ENCODE measurements around the gene FOXL2. TPM values are rescaled to one million over a fixed set of nuclear protein-coding genes. Genes with fewer than 3 reads are reported as not detected.

FOXL2 gene
- total RNA-seq, 1 experiment from 2014 or later = 12.7 TPM

- BruUV-seq (replicated peaks) = no TSS peak
- intact Hi-C loops (cut with micrococcal nuclease; ENCODE audit: unreplicated experiment) = no loop called here
- no peaks in the 10 kb centered on the region for H3K4me1 ChIP-seq (ENCODE audit: control insufficient read depth, insufficient read depth, low read length)
- no peak for DNase-seq (ENCODE audit: low read depth, low spot score)
- ATAC-seq = no peak
- ChIA-PET POLR2A (no interaction called here), CTCF (interaction anchor here (1.2 kb wide), 1 partner anchor 49 kb away, joined by 6 read pairs; no protein-coding TSS in a partner anchor)
- no peaks in the 10 kb centered on the region for H3K36me3 ChIP-seq (ENCODE audit: control insufficient read depth, insufficient read depth, low read length)
- in situ Hi-C loops (cut with HindIII; ENCODE audit: low pct_unique_long_range_greater_than_20kb, low sequenced_read_pairs) = no loop called here
- TF ChIP-seq CTCF (IDR thresholded peaks at IDR 0.05) = no peak
- no peak for TF ChIP-seq POLR2AphosphoS5 (IDR thresholded peaks at IDR 0.05; ENCODE audit: low read depth, low read length)
- TF ChIP-seq REST (IDR thresholded peaks at IDR 0.05; ENCODE audit: insufficient read depth in 1 of 2, low read depth in 2 of 2, low read length in 1 of 2) = no peak
- TF ChIP-seq TCF7L2 (IDR thresholded peaks at IDR 0.05; ENCODE audit: low read depth, low read length) = no peak
- no peak for TF ChIP-seq SIN3A (IDR thresholded peaks at IDR 0.05; ENCODE audit: borderline replicate concordance, insufficient read depth, low read depth, low read length)
- H3K27ac ChIP-seq (ENCODE audit: low read length) = no peak overlapping the region
- H3K4me3 ChIP-seq (ENCODE audit: low read depth in 2 of 2, low read length in 2 of 2) = no peak overlapping the region
- H3K9me3 ChIP-seq (ENCODE audit: control insufficient read depth, insufficient read depth, low read depth, low read length) = no peaks in the 10 kb centered on the region
- no peaks in the 10 kb centered on the region for H3K27me3 ChIP-seq (ENCODE audit: control insufficient read depth, insufficient read depth, low read length)
These were observed 26.0 kb upstream of the FOXL2 start for GRCh38 chr3:138972941-138973340.

- ChIA-PET CTCF (interaction anchor here (1.2 kb wide), 1 partner anchor 48 kb away, joined by 6 read pairs; no protein-coding TSS in a partner anchor), POLR2A (interaction anchor here (0.7 kb wide), 1 partner anchor 15 kb away, joined by 3 read pairs; no protein-coding TSS in a partner anchor)
- H3K27me3 ChIP-seq (ENCODE audit: control insufficient read depth, insufficient read depth, low read length) = no peaks in the 10 kb centered on the region
- no peak overlapping the region for H3K4me3 ChIP-seq (ENCODE audit: low read depth in 2 of 2, low read length in 2 of 2)
- no peak for TF ChIP-seq SIN3A (IDR thresholded peaks at IDR 0.05; ENCODE audit: borderline replicate concordance, insufficient read depth, low read depth, low read length)
- no peak for TF ChIP-seq TCF7L2 (IDR thresholded peaks at IDR 0.05; ENCODE audit: low read depth, low read length)
- TF ChIP-seq CTCF (IDR thresholded peaks at IDR 0.05) = no peak
- TF ChIP-seq POLR2AphosphoS5 (IDR thresholded peaks at IDR 0.05; ENCODE audit: low read depth, low read length) = no peak
- TF ChIP-seq REST (IDR thresholded peaks at IDR 0.05; ENCODE audit: insufficient read depth in 1 of 2, low read depth in 2 of 2, low read length in 1 of 2) = no peak
- BruUV-seq (replicated peaks) = no TSS peak
- no peaks in the 10 kb centered on the region for H3K4me1 ChIP-seq (ENCODE audit: control insufficient read depth, insufficient read depth, low read length)
- no peaks in the 10 kb centered on the region for H3K9me3 ChIP-seq (ENCODE audit: control insufficient read depth, insufficient read depth, low read depth, low read length)
- no peak for DNase-seq (ENCODE audit: low read depth, low spot score)
- H3K27ac ChIP-seq (ENCODE audit: low read length) = no peak overlapping the region
- ATAC-seq = peak; percentile 36; the same call in 1 of the 2 replicates
- no peaks in the 10 kb centered on the region for H3K36me3 ChIP-seq (ENCODE audit: control insufficient read depth, insufficient read depth, low read length)
- in situ Hi-C loops (cut with HindIII; ENCODE audit: low pct_unique_long_range_greater_than_20kb, low sequenced_read_pairs) = no loop called here
- intact Hi-C loops (cut with micrococcal nuclease; ENCODE audit: unreplicated experiment) = no loop called here
These were observed 24.9 kb upstream of the FOXL2 start for GRCh38 chr3:138971766-138972320.

Measured in Panc1 (cell line).